Measurements from ENCODE around the gene TECPR2.

The TECPR2 gene, protein sequence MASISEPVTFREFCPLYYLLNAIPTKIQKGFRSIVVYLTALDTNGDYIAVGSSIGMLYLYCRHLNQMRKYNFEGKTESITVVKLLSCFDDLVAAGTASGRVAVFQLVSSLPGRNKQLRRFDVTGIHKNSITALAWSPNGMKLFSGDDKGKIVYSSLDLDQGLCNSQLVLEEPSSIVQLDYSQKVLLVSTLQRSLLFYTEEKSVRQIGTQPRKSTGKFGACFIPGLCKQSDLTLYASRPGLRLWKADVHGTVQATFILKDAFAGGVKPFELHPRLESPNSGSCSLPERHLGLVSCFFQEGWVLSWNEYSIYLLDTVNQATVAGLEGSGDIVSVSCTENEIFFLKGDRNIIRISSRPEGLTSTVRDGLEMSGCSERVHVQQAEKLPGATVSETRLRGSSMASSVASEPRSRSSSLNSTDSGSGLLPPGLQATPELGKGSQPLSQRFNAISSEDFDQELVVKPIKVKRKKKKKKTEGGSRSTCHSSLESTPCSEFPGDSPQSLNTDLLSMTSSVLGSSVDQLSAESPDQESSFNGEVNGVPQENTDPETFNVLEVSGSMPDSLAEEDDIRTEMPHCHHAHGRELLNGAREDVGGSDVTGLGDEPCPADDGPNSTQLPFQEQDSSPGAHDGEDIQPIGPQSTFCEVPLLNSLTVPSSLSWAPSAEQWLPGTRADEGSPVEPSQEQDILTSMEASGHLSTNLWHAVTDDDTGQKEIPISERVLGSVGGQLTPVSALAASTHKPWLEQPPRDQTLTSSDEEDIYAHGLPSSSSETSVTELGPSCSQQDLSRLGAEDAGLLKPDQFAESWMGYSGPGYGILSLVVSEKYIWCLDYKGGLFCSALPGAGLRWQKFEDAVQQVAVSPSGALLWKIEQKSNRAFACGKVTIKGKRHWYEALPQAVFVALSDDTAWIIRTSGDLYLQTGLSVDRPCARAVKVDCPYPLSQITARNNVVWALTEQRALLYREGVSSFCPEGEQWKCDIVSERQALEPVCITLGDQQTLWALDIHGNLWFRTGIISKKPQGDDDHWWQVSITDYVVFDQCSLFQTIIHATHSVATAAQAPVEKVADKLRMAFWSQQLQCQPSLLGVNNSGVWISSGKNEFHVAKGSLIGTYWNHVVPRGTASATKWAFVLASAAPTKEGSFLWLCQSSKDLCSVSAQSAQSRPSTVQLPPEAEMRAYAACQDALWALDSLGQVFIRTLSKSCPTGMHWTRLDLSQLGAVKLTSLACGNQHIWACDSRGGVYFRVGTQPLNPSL (N-terminal part only)

DNA sequence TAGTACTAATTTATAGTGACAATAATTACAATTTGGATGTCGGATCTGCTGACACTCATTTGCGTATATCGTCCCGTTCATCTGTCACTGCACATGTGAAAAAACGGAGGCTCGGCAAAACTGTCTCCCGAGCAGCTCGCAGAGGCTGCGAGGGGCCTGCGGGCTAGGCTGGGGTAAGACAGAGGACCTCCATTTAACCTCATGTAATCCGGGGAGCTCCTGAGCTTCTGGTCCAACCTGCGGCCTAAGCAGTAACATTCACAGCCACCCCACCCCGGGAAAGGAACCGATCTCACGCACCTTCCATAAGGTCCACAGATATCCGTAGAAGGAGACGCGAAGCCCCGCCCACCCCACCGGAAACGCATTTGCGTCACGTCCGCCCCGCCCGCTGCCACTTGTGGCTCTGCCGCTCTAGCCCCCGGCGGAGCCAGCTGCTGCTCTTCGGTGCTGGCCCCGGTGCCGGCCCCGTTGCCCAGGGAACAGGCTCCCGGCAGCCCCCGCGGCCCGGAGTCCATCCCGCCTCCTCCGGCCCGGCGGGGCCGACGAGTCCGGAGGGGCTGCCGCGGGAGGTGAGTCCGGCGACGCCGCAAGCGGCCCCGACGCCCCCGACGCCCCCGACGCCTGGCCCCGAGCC is at the start of gene TECPR2, which contains the start of gene CINP:
TECPR2 (plus strand) TSS at position 397 of the 637 bp plus-strand sequence. CDS start 13,781 bp downstream, outside the sequence.
CINP (minus strand) TSS at position 346 of the 637 bp plus-strand sequence; CDS start at position 307, 39 bp downstream.
- peak within 1 kb of the TSS; percentile 64 for H3K4me3 ChIP-seq (ENCODE audit: low read depth, low read length)
- peak; percentile 85 for DNase-seq (ENCODE audit: low read depth)

DNA sequence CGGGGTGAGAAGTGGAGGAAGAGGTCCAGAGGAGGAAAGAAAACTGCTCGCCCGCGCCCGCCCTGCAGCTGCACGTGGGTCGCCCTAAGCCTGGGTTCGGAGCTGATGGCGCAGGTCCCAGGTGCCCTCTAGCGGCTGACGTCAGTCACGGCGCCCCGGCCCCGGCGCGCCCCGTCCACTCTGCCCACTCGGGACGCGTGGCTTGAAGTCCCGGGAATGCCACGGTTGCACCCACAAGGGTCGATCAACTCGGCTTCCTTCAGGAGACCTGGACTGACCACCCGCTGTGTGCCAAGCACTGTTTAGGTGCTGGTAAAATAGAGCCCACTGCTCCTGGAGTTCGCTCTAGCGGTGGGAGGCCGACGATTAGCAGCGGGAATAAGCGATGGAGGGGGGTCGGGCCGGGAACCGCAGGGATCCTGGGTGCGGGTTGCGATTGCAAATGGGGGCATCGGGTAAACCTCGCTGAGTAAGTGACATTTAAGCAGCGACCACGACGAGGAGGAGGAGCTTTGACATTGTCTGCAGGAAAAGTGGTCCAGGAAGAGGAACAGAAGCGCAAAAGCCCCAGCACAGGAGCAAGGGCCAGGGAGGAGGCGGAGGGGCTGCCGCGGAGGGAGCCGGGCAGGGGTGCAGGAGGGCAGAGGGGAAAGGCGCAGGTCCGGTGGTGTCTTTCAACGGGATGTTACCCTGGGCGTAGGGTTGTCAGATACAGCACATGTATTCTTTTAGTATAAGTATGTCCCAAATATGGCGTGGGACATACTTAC is 48.3 kb upstream of the TECPR2 start:
- DNase-seq (ENCODE audit: low read depth) = peak; percentile 56
- peak overlapping the region; percentile 47 for H3K4me3 ChIP-seq (ENCODE audit: low read depth, low read length)

- no peak overlapping the region for H3K4me3 ChIP-seq (ENCODE audit: low read depth, low read length)
These were observed 47.6 kb upstream of the TECPR2 start for GRCh38 chr14:102315121-102315520.

DNA sequence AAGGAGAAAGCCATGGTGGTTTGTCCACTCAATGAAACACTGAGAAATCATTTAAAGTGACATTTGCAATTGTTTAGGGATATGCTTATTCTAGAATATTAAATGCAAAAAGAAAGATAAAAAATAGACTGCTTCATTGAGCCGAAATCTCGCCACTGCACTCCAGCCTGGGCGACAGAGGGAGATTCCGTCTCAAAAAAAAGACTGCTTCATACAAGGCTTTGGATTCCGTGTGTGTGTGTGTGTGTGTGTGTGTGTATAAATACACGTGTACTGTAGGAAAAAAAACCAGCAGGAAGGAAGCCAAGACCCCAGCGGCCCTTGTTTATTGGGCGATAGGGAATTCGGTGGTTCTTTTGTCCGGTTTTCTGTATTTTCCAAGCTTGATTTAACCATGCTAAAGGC is 46.4 kb upstream of the TECPR2 start:
- DNase-seq (ENCODE audit: low read depth) = peak; percentile 59
- H3K4me3 ChIP-seq (ENCODE audit: low read depth, low read length) = peak overlapping the region; percentile 48

More at GRCh38 chr14:102315121-102315520, 47.6 kb upstream of the TECPR2 start:
- DNase-seq (ENCODE audit: low read depth) = no peak

DNA sequence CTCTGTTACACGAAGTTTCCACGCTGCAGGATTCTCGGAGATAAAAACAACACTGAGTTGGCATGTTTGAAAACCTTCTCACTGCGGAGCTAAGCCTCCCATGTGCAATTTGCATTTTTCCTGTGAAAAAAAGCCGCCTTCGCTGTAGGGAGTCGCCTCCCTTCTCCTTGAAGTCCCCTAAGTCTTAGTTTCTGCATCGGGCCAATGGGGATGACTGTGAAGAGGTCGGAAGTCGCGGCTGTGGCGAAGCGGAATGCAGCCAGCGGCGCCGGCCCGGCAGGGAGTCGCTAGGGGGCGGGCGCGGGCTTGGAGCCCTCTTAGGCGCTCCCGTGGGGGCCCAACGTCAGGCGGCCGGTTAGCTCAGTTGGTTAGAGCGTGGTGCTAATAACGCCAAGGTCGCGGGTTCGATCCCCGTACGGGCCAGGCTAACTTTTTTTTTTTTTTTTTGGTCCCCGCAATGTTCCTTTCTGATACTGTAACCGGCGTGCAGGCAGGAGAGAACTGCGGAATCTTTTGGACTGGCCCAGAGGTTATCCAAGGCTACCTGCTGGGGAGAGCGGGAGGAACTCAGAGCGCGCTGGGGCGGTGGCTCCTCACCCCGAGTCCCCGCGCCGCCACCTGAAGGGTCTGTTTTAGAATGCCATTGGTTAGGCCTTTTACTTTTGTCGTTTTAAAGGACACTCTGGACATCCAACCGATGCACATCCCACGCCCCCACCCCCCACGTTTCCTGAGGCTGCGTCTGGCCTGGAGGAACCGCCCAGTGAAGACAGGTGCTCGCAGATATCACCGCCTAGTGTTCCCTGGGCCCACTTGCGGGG is 45.8 kb upstream of the TECPR2 start:
- peak; percentile 73 for DNase-seq (ENCODE audit: low read depth)
- peak overlapping the region; percentile 60 for H3K4me3 ChIP-seq (ENCODE audit: low read depth, low read length)

- no peak for DNase-seq (ENCODE audit: low read depth)
- peak overlapping the region; percentile 60 for H3K4me3 ChIP-seq (ENCODE audit: low read depth, low read length)
These were observed 45.0 kb upstream of the TECPR2 start for GRCh38 chr14:102317564-102318248.

- no peak for DNase-seq (ENCODE audit: low read depth)
- peak overlapping the region; percentile 72 for H3K4me3 ChIP-seq (ENCODE audit: low read depth, low read length)
These were observed 43.9 kb upstream of the TECPR2 start for GRCh38 chr14:102318781-102319276.

DNA sequence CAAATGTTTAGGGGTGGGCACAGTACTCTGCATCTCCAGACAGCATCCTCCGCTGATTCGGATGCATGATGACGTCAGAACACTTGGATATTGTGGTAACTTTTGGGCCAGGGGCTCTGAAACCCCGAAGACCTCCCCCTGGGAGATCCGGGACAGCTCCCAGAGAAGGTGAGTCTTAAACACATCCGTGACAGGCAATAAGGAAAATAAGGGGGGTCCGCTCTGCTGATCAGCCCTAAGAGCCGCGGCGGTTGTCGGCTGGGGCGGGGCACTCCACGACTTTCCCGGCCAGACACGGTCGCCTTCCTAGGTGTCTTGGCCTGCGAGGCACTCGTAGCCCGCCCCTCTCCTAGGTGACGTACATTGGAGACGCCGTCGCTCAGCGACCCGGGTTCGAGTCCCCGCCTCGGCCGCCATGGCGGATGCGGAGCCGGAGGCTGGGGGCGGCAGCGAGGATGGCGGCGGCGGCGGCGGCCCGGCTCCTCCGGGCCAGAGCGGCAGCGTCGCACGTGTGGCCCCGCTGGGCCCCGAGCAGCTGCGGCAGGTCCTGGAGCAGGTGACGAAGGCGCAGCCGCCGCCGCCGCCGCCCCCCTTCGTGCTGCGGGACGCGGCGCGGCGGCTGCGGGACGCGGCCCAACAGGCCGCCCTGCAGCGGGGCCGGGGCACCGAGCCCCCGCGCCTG is 43.2 kb upstream of the TECPR2 start, which contains the start of gene ZNF839:
ZNF839 (plus strand) TSS at position 396 of the 682 bp plus-strand sequence; CDS start at position 416, 20 bp downstream.
- DNase-seq (ENCODE audit: low read depth) = peak; percentile 59
- H3K4me3 ChIP-seq (ENCODE audit: low read depth, low read length) = peak within 1 kb of the TSS; percentile 72

DNA sequence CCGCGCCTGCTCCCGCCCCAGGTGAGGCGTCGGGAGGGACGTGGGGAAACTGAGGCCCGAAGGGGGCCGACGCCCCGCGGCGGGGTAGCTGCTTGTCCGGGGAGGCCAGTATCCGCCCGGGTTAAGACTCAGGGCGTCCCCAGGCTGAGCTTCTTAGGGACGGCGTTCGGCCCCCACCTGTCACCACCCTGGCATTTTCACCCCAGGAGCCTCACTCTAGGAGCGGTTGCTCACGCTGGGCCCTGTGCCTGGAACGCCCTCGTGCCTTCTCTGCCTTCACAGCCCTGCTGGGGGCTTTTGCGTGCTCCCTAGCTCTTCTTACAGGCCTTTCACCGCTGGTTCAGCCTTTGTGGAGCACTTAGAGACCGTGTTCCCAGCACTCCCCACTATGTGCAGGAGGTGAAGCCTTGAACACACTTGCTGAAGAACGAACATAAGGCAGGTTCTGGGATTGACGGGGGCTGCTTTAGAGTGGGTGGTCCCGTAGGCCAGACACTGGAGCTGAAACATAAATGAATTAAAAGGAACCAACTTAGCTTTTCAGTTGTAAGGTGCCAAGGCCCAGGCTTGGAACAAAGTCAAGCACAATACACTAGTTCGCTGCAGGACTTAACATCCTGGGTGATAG is 42.6 kb upstream of the TECPR2 start:
- H3K4me3 ChIP-seq (ENCODE audit: low read depth, low read length) = peak overlapping the region; percentile 72
- DNase-seq (ENCODE audit: low read depth) = no peak

DNA sequence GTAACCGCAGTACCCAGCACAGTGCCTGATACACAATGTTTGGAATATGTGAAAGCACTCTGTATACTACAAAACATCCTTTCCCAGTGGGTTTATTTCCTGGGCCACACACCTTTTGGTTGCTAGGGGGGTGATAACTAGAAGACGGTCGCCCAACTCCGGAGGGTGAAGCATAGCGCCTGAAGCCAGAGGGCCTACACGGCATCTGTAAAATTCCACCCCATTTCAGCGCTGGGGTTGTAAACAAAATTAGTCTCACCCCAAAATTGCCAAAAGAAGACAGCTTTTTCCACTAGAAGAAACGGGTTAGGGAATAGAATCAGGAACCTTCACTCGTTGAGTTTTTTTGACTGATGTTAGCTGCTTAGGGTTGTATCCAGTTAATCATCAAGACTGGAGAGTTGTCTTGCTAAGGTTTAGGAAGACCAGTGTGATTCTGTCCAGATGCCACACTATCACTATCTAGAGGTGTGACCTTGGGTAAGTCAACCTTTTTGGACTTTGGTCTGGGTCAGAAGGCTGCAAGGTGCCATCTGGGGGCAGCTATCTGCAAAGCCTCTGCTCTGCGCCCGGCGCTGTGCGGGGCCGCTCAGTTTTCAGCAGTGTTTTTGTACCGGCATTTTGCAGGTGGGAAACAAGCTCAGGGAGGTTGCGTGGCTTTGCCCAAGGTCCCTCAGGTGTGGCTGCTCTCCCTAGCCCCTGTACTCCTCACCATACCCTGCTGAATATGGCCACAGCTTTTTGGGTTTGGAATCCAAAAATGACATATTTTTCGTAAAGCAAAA is 41.9 kb upstream of the TECPR2 start:
- H3K4me3 ChIP-seq (ENCODE audit: low read depth, low read length) = peak overlapping the region; percentile 72
- DNase-seq (ENCODE audit: low read depth) = no peak

- no peak overlapping the region for H3K4me3 ChIP-seq (ENCODE audit: low read depth, low read length)
- no peak for DNase-seq (ENCODE audit: low read depth)
These were observed 41.0 kb upstream of the TECPR2 start for GRCh38 chr14:102321456-102322422.

GRCh38 chr14:102323102-102323501 is 39.6 kb upstream of the TECPR2 start:
- peak; percentile 73 for DNase-seq (ENCODE audit: low read depth)
- H3K4me3 ChIP-seq (ENCODE audit: low read depth, low read length) = no peak overlapping the region

- no peak for DNase-seq (ENCODE audit: low read depth)
- H3K4me3 ChIP-seq (ENCODE audit: low read depth, low read length) = no peak overlapping the region
These were observed 36.9 kb upstream of the TECPR2 start for GRCh38 chr14:102325791-102326345.
